ENCODE measurements around the gene RNF217. TPM values are rescaled to one million over a fixed set of nuclear protein-coding genes. Genes with fewer than 3 reads are reported as not detected.

RNF217 gene
- total RNA-seq, 1 donor from 2014 or later = 27.7 TPM

DNA sequence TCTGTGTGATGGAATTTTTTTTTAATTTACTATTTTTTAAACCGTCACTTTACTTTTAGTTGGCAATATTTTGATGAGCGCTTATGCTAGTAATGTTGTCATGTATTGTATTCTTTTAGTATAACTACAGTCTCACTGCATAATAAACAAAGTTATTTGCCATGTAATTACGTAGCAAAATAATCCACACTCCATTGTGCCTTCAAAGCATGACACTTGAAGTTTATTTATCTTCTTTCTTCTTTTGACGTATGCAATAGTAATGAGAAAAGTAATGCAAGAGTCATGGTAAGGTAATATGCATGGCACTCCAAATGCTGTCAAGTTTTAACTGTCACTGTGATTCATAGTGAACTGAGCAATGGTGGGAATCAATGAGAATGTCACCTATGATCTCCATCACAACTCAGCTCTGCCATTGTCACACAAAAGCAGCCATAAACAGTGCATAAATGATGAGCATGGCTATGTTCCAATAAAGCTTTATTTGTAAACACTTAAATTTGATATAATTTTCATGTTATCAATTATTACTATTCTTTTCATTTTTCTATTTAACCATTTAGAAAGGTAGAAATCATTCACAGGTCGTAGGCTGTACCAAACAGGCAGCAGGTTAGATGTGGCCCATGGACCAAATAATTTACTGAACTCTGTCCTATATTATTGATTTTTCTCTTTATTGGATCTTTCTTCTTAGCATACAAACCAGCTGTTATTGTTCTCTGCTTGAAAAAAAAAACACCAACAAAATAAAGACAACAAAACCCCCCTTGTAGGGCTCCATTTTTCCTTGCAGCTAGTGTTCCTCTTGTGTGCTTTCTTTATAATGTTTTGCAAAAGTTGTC is 27.1 kb downstream of the RNF217 start:
- DNase-seq (ENCODE audit: low read depth) = no peak

DNA sequence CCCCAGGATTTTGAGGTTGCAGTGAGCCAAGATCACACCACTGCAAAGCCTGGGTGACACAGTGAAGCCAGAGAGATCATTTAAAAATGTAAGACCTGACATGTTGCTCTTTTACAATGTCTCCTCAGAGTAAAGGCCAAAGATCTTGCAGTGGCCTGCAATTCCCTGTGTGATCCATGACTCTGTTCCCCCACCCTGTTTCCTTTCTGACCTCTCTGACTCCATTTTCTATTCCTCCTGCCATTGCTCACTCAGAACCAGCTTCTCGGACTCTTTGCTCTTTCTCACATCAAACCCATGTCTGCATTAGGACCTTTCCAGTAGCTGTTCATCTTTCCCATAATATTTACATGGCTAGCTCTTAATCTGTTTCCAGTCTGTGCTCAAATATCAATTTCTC is 28.8 kb downstream of the RNF217 start:
- DNase-seq (ENCODE audit: low read depth) = no peak

DNA sequence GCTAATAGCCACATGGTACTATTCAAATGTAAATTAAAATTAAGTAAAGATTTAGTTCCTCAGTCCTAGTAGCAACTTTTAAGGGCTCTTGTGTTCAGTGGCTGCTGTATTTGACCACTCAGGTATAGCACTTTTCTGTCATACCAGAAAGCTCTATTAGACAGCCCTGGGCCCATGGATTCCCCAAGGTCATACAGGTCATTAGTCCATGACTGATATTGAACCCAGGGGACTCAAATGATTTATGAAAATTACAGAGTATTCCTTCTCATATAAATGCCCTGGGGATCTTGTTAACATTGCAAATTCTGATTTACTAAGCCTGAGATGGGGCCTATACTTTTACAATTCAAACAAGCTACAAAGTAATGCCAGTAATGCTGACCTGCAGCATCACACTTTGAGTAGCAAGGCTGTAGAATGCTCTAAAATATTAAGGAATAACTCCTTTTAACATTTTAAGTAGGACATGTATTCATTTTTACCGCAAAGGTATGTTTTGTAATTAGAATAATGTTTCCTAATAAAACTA is 29.6 kb downstream of the RNF217 start:
- DNase-seq (ENCODE audit: low read depth) = no peak

GRCh38 chr6:124993327-124993726 is 31.1 kb downstream of the RNF217 start:
- no peak for DNase-seq (ENCODE audit: low read depth)

GRCh38 chr6:124994648-124995047 is 32.4 kb downstream of the RNF217 start:
- DNase-seq (ENCODE audit: low read depth) = no peak

DNA sequence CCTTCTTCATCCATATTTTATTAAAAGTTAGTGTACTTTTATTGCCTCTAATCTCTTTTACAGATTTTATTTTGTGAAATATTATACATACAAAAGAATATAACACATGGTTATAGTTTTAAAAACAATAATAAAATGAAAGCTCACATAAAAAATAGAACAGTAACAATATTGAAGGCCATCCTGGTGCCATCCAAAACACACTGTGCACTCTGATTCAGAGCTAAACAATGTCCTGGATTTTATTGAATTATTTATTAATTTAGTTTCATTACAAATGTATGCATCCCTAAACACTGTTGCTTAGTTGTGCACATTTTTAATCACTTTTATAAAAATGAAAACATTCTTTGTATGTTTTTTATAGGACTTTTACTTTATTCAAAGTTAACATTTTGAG is 32.9 kb downstream of the RNF217 start:
- no peak for DNase-seq (ENCODE audit: low read depth)

DNA sequence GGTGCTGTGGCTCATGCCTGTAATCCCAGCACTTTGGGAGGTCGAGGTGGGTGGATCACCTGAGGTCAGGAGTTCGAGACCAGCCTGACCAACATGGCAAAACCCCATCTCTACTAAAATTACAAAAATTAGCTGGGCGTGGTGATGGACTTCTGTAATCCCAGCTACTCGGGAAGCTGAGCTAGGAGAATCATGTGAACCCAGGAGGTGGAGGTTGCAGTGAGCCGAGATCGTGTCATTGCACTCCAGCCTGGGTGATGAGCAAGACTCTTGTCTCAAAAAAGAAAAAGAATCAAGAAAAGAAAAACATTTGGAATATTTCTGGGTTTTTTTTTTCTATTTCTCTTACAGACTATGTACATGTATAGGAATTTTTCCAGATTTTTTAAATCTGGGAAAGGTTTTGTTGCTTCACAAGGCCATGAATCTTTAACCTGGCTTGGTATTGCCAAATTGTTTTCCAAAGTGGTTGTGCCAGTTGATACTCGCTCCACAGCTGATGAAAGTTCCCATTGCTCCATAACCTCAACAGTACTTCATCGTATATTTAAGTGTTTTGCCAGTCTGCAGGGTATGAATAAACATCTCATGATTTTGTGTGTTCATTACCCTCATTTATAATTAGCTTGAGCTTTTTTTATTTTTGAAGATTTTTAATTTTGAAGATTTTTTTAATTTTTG is 33.5 kb downstream of the RNF217 start:
- no peak for DNase-seq (ENCODE audit: low read depth)

DNA sequence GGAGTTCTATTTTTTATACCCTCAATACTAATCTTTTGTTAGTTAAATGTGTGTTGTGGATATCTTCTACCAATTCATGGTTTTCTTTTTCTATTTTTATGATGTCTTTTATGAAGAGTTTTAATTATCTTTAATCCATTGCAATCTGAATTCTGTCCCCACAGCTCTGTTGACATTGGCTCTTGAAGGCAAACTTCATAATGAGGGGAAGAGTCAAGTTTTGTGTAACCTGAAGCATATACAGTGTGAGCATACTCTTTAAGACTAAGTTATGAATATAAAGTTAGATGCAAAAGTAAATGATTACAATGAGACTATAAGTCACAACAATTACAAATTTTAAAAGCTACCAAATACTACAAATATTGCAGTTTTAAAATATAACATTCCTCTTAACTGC is 34.2 kb downstream of the RNF217 start:
- DNase-seq (ENCODE audit: low read depth) = no peak

DNA sequence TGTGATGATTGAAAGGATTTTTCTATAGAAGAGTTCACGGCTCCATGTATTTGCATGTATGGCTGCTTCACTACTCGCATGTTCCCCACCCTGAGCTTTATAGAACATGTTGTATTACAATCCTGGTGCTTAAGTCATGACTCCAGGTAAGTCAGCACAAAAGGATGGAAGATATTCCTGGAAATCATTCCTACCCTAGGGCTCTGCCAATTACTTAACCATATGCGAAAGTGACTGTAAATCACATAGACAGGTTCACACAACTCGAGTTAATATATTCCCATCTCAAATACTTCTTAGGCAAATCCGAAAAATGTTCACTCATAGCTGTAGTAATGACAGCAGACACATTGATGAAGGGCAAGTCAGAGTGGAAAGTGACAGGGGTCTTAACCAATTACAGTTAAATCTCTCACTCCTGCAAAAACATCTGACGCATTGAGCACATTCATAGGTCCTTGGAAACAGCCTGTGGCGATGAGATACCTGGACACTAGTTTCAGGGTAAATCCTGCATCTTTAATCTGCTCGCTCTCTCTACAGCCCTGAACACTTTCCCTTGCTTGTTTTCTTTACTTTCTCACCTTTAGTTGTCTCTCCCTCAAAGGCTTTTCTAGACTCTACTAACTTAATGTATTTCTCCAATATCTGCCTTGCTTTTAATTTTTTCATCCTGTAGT is 35.1 kb downstream of the RNF217 start:
- DNase-seq (ENCODE audit: low read depth) = no peak

DNA sequence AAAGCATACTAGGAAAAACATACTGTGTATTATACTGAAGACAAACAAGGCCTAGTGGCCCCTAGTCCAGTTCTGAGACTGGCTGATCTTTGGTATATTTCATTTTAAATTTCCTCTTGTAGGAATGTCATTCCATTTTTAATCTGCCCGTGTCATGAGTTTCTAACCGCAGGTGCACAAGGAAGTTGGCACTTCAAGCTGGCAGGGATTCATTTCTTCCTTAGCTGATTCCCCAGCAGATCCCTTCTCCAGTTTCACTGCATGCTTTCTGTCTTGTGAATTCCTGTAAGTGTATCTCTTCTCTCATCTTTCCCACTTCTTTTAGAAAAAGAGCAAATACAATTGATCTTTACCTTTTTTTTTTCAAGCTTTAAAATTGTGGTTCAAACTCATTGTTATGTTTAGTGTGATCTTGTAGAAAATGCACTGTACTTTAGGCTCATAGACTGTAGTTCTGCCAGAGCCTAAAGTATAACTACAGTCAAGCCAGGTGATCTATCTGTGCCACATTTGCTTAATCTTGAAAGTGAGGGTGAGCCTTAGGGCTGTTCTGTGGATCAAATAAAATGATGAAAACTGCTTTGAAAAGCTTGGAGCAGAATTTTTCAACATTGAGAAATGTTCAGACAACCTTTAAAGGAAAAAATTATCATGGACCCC is 37.0 kb downstream of the RNF217 start:
- DNase-seq (ENCODE audit: low read depth) = peak; percentile 61

DNA sequence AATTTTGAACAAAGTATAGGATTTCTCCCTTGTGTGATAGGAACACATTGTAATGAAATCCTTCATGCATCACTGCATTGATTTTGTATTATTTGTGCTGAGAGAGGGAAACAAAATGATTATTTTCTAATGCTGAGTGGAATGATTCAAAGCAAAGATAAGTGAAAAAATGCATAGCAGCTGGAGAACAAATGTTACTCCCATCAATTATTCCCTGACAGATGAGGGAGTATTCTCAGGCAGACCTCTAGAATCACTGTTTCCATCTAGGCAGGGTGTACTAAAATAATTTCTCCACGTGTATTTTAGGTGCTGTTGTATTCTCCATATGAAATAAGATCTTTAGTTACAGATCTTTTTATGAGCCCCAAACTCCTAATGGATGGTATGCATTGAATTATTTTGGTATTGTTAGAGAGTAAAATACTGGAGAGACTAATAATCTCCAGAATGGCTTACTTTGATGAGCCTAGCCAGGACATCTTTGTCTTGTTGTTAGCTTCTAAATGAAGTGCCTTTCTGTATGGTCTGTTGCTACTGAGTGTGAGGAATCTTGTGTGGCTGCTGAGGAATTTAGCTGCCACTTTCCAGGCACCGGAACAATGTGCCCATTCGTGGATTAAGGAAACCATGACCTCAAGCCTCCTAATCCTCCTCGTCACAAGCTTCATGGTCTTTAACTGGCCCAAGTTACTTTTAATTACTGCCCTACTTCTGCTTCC is 39.6 kb downstream of the RNF217 start:
- peak; percentile 54 for DNase-seq (ENCODE audit: low read depth)

DNA sequence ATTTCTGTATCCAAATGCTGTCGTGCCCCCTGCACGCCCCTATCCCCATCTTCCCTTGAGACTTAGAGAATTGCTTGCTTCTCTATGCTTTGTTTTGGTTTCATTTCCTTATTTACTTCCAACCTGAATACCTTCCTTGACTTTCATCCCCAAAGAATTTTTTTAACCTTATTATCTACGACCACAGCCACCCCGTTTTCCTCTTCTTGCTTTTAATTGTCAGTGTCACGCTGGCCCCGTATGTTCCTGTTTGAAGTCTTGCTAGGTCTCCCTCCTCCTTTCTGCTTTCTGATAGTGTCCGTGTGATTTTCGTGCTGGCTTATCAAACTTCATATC is 40.1 kb downstream of the RNF217 start:
- DNase-seq (ENCODE audit: low read depth) = no peak

DNA sequence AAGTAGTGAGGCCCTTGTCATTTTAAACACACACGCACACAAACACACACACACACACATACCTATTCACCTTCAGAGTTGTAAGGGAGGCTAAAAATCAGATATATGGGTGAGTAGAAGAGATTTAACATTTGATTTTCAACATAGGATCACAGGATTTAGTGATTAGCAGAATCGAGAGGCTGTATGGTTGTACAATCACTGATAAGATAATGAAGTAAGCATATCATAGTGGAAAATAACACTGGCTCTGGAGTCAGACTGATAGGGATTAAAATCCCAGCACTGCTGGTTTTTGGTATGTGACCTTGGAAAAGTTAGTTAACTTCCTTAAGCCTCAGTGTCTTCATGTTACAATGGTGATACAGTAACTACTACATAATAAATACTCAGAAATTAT is 40.8 kb downstream of the RNF217 start:
- no peak for DNase-seq (ENCODE audit: low read depth)

- DNase-seq (ENCODE audit: low read depth) = peak; percentile 72
These were observed 42.0 kb downstream of the RNF217 start for GRCh38 chr6:125004198-125004597.

DNA sequence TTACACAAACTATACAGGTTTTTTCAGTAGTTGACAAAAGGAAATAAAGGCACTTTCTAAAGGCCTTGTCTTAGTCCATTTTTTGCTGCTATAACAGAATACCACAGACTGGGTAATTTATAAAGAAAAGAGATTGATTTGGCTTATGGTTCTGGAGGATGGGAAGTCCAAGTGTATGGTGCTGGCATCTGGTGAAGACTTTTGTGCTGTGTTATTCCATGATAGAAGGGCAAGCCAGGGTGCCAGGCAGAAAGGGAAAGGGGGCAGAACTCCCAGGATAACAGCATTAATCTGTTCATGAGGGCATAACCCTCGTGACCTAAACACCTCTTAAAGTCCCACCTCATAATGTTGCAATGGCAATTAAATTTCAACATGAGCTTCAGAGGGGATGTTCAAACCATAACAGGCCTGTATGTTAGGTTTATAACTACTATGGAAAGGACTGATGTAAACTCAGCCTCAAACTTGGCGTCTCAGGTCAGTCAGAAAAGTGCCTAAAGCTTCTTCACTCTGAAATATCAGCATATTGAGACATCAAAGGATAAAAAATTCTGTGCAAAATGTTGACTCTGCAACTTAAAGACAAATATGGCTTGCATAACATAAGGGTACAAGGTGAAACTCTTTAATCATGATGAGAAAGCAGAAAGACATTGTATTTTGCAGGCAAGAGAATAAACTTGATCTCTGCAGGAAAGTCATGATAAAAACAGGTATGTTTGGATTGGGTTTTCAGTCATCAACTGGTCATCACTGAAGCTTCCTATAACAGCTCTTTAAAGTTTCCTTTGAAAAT is 42.8 kb downstream of the RNF217 start:
- no peak for DNase-seq (ENCODE audit: low read depth)

DNA sequence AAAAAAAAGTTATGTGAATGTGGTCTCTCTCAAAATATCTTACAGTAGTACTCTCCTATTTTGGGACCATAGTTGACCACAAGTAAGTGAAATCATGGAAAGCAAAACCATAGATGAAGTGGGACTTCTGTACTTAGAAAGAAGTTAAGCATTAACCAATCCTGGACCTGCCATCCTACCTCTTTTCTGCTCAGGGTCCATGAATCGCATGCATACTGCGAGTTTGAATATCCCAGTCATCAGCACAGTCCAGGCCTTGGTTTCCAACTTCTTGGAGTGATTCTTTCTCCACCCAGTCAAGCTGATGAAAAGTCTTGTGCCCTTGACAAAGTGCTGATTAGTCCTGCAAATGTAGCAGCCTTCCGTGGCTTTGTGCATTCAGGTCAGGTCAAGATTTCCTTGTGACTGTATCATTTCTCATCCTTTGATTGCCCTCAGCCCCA is 46.0 kb downstream of the RNF217 start:
- DNase-seq (ENCODE audit: low read depth) = peak; percentile 90

DNA sequence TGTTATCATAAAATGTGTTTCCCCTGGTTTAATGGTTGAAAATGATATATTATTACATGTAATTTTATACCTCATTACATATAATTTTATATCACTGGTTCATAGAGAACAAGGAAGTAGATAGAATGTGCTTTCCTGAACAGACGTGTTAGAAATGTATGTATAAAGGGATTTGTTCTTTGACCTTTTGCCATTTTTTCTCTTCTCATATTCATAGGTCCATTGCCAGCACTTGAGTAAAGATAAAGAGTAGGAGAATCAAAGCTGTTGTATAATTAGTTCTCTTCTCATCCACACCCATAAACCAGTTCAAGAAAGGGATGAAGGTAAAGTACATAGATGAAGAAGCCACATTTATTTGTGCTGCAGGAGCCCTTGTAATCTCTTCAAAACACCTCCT is 46.7 kb downstream of the RNF217 start:
- no peak for DNase-seq (ENCODE audit: low read depth)

DNA sequence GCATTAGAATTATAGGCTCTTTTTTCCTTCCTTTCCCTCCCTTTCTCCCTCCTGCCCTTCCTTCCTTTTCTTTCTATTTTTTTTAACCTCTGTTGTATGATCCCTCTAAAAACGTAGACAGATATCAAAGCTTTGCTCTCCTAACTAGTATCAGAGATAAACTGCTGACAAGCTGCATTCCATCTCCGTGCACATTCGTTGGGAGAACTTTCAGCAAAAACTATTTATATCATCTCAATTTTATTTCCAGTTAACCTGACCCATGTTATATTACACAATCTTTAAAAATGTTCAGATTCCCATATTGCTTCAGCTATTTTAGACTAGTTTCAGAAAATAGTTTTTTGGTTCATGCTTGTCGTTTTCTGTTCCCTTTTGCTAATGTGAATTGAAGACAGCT is 47.3 kb downstream of the RNF217 start:
- DNase-seq (ENCODE audit: low read depth) = no peak

- DNase-seq (ENCODE audit: low read depth) = peak; percentile 42
These were observed 51.9 kb downstream of the RNF217 start for GRCh38 chr6:125013938-125014660.

GRCh38 chr6:125014661-125014957 is 52.4 kb downstream of the RNF217 start:
- DNase-seq (ENCODE audit: low read depth) = no peak

Measured in renal cortical epithelial cell (primary cell).